ENCODE results near the gene EPB41. TPM values are rescaled to one million over a fixed set of nuclear protein-coding genes. Genes with fewer than 3 reads are reported as not detected.
"Not testable (repeated sequence)": the region's sequence is repeated elsewhere in the genome, so short reads cannot be mapped to it uniquely, and the experiment has no call there.

The EPB41 gene
- total RNA-seq, 1 donor from 2014 or later, result 16.0 TPM

GRCh38 chr1:29129916-29130315 is 215.5 kb downstream of the EPB41 start:
- no peak for DNase-seq (ENCODE audit: low read depth in 2 of 2)

GRCh38 chr1:29131056-29131455 is 216.7 kb downstream of the EPB41 start:
- DNase-seq (ENCODE audit: low read depth in 2 of 2), result not testable (repeated sequence)

GRCh38 chr1:29133861-29134694 is 219.7 kb downstream of the EPB41 start:
- no peak for DNase-seq (ENCODE audit: low read depth in 2 of 2)

GRCh38 chr1:29134695-29135028 is 220.3 kb downstream of the EPB41 start:
- no peak for DNase-seq (ENCODE audit: low read depth in 2 of 2)

DNA sequence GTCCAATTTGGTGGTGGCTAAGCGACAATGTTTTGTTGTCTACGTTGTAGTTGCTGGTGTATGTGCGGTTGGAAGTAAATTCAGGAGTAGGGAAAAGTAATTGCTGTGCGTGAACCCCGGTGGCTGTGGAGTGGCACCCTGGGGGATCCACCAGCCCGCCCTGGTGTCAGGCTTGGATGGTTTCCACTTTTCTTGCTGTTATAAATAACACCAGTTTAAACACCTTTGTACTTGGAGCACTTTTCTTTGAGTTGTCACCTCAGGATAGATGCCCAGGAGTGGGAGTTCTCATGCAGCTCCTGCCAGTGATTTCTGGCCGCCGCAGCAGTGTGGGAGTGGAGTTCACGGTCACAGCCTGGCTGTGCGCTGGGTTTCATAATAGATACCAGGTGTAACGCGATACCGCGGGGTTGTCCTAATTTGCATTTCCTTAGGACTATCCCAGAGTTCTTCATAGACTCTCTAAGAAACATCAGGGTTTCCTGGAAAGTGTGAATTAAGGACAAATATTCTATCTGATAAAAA is 222.1 kb downstream of the EPB41 start:
- no peak for DNase-seq (ENCODE audit: low read depth in 2 of 2)

- no peak for DNase-seq (ENCODE audit: low read depth in 2 of 2)
Measured at GRCh38 chr1:29142714-29143113, 228.3 kb downstream of the EPB41 start.

DNA sequence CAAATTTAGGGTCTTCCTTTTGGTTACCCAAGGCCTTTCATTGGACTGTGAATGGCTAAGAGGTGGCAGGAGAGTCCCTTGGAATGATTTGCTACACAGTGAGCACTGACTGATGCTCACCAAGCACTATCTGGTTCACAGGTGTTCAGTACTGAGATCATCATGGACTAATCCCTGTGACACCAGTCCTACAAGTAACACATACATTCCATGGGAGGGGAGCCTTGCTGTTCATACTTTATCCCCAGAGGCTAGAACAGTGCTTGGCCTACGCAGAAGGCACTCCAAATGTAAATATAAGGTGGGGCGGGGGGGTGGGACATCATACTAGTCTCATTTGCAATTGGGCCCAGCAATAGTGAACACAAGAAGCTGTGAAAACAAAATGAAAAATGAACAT is 229.8 kb downstream of the EPB41 start:
- no peak for DNase-seq (ENCODE audit: low read depth in 2 of 2)

- DNase-seq (ENCODE audit: low read depth in 2 of 2), result no peak
Measured at GRCh38 chr1:29145739-29146437, 231.5 kb downstream of the EPB41 start.

DNA sequence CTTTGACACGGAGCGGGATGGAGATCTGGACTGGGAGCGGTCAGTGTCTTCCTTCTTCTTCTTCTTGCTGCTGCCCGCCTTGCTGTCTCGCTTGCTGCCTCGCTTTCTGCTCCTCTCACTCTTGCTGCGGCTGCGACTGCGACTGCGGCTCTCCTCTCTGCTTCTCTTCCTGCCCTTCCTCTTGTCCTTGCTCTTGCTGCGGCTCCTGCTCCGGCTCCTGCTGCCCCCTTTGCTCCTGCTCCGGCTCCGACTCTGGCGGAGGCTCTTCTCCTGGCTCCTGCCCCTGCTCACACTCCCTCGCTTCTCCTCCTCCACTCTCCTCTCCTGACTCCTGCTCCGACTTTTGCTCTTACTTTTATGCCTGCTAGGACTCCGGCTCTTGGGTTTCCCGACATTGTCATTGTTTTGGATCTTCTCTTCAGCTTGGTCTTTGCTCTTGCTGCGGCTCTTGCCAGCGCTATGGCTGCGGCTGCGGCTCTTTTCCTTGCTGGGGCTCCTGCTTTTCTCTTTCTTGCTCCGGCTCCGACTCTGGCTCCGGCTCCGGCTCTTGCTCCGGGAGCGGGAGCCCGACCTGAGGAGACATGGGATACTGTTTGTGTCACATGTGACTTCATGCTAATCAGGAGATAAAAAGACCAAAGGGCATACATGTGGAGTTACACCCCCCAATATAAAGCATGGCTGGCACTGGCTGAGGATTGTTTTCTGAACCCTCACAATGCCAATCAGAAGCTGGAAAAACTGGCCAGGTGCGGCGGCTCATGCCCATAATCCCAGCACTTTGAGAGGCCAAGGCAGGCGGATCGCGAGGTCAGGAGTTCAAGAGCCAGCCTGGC is 234.5 kb downstream of the EPB41 start:
- no peak for DNase-seq (ENCODE audit: low read depth in 2 of 2)

GRCh38 chr1:29150346-29150745 is 236.0 kb downstream of the EPB41 start:
- DNase-seq (ENCODE audit: low read depth in 2 of 2), result not testable (repeated sequence)

DNA sequence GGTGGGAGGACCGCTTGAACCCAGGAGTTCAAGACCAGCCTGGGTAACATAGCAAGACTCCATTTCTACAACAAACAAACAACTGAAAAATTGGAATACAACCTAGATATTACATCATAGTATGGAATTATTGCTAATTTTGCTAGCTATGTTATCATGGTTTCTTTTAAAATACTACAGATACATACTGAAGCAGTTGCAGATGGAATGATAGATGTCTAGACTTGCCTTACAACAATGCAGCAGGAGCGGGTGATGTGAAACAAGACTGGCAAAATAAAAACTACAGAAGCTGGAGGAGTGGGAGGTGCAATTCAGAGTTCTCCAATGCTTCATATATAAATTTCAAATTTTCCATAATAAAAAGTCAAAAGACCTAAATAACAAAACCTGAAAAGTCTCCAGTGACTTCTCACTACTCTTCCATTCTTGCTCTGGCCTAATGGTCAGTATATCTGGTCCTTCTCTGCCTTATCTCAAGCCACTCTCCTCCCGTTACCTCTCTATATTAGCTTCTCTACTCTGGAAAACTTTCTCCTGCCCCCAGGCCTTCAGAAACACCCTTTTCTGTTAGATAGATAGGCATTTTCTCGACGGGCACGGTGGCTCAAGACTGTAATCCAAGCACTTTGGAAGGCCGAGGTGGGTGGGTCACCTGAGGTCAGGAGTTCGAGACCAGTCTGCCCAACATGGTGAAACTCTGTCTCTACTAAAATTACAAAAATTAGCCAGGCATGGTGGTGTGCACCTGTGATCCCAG is 237.9 kb downstream of the EPB41 start:
- no peak for DNase-seq (ENCODE audit: low read depth in 2 of 2)

- DNase-seq (ENCODE audit: low read depth in 2 of 2), result peak in 1 of 2 donors; percentile 42
Measured at GRCh38 chr1:29156543-29157268, 242.3 kb downstream of the EPB41 start.

- DNase-seq (ENCODE audit: low read depth in 2 of 2), result no peak
Measured at GRCh38 chr1:29157269-29157601, 242.9 kb downstream of the EPB41 start.

DNA sequence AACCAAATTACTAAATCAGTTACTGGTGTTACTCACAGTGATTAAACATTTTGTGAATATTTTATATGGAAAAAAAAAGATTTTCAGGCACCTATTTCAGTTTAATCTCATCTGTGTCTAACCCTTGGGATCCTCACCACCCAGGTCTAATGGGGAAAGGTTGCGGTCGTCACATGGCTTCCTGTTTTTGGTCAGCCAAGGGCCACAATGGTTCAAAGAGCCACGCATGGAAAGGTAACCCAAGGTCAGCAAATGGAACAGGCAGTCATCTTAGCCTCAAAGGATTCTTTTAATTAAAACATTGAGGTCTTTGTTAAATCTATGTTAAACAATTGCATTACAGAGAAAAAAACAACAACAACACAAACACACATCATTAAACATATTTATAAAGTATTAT is 245.4 kb downstream of the EPB41 start:
- DNase-seq (ENCODE audit: low read depth in 2 of 2), result no peak

DNA sequence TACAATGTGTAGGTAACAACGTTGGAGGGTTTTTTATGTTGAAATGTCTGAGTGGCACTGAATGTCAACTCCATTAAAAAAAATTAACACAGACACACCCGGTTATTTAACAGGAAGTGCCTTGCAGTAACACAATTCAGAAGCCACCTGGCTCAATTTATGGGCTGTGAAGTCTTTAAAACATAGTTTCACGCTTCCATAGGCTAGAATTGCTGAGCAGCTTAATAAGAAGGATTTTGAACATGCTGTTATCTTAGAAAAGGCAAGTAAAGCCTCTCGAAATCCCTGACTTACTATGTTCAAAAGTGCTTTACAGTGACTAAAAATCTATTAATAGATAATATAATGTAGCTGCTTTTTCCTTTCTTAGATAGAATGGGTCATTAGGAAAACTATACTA is 247.7 kb downstream of the EPB41 start:
- DNase-seq (ENCODE audit: low read depth in 2 of 2), result no peak

DNA sequence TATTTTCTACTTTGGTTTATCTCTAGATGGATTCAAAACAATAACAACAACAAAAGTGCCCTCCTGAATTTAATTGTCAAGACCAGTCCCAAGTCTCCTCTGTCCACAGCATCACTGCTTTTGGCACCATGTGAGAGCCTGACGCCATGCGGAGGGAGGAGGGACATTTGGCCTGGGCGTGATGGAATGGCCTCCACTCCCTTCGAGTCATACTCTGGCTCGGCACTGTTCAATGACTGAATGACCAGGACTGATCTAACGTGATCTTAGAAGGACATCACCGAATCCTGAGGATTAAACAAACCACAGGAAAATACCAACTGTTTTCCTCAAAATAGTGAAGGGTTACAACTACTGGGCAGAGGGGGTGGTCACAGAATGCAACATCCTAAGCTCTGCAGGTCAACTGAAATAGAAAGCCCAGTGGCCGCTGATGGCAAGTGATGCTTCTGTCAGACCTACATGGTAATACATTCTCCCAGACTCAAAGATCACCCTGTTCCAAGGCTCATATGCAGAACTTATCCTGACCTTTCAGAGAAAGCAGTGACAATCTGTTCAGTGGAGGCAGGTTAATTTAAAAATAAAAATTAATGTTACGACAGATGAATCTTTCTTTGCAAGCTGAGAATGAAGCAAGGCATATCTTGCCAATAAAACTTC is 248.2 kb downstream of the EPB41 start:
- no peak for DNase-seq (ENCODE audit: low read depth in 2 of 2)

DNA sequence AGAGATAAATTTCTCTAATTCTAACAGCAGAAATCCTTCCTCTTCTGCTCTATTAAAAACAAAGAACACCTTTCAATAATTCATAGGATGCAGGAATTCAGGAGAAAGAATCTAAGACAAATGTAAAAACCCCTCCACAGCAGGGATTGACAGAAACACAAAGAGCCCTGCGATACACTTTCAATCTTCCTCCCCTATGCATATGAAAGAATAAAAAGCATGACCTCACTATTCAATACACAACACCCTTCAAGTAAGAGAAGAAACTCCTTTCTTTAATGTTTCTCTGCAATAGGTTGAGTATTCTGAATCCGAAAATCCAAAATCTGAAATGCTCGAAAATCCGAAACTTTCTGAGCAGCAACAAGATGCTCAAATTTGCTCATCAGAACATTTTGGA is 250.2 kb downstream of the EPB41 start:
- no peak for DNase-seq (ENCODE audit: low read depth in 2 of 2)

DNA sequence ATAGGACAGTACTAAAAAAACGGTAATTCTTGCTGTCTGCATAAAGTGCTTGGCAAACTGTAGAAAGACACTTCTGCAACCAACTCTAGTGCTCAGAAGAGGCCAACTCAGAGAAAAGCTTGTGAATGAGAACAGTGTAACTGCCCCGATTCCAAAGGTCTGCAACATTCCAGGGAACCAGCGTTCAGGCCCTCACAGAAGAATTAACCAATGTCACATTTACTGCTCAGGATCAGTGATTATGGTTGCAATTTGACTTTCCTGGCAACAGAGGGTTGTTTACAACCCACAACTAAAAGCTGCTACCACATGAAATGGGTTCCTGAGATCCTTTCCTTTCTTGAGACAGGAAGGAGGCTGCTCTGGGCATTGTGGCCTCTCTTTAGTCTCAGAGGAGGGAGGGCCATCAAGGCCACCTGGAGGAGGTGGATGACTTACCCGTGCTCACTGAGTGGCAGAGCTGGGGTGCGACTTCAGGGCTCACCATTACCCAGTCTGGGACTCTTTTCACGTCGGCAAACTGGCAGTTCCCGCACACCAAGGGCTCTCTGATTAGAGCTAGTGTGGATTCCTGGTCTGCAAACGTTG is 252.0 kb downstream of the EPB41 start:
- DNase-seq (ENCODE audit: low read depth in 2 of 2), result no peak

DNA sequence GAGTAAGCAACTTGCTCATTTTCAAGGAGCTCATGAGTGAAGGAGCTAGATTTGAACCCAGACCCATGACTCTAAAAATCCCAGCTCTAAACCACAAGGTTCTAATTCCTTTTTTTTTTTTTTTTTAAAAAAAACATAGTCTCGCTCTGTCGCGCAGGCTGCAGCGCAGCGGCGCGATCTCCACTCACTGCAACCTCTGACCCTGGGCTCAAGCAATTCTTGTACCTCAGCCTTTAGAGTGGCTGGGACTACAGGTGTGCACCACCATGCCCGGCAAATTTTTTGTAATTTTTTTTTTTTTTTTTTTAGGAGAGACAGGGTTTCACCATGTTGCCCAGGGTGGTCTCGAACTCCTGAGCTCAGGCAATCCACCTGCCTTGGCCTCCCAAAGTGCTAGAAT is 253.5 kb downstream of the EPB41 start:
- no peak for DNase-seq (ENCODE audit: low read depth in 2 of 2)
